Measurements from ENCODE around the gene ZNF331.

ZNF331 gene

GRCh38 chr19:53577968-53578367 lies 40.0 kb downstream of the ZNF331 start:
- no peak for DNase-seq

- DNase-seq, result no peak
These were observed 41.6 kb downstream of the ZNF331 start for GRCh38 chr19:53579518-53579917.

DNA sequence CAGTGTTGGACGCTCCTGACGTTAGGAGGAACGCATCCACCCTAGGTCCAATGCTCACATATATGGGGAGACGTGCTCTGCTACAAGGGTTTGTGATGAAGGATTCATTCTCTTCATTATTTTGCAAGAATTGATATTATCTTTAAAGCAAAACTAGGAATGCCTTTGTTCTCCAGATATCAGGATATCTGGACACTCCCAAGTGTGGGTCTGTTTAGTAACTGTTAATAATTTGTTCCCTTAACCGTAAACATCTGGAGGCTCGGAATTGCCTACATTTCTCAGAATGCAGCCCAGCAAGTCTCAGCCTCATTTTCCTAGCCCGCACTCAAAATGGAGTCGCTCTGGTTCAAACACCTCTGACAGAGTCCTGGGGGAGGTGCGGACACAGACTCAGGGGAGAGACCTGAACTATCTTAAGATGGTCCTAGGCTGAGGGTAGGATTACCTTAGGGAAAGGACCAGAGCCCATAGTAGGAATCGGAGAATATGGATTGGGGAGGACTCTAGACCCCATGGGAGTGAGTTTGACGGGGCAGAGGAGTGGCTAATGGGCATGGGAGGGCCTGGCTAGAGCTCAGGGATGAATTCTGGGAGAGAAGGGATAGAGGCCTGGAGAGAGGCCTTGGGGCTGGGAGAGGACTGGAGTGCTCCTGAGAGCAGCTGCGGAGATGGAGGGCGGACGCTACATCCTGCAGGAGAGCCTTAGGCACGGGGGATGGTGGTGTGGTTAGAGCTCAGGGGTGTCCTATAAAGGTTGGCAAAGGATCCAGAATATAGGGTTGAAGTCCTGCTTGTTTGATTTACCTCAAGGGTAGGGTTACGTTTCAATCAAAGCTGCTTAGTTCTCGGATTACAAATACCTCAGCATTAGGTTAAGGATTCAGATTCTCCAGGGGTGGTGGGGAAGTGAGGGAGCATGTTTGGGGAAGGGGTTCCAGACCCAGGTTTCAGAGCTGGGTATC lies 43.2 kb downstream of the ZNF331 start:
- no peak for DNase-seq

- DNase-seq, result no peak
These were observed 43.9 kb downstream of the ZNF331 start for GRCh38 chr19:53581871-53582279.

DNA sequence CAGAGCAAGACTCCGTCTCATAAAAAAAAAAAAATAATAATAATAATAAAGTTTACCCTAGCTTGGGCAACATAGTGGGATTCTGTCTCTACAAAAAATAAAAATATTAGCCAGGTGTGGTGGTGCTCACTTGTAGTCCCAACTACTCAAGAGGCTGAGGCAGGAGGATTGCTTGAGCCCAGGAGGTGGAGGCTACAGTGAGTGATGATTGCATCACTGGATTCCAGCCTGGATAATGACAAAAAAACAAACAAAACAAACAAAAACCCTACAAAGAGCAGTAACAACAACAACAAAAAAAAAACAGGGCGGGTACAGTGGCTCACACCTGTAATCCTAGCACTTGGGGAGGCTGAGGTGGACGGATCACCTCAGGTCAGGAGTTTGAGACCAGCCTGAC lies 45.2 kb downstream of the ZNF331 start:
- DNase-seq, result no peak

GRCh38 chr19:53586277-53586691 lies 48.3 kb downstream of the ZNF331 start:
- no peak for DNase-seq

GRCh38 chr19:53594811-53595509 lies 57.0 kb downstream of the ZNF331 start:
- DNase-seq, result no peak

- DNase-seq, result no peak
These were observed 57.5 kb downstream of the ZNF331 start for GRCh38 chr19:53595510-53595867.

GRCh38 chr19:53596056-53596455 lies 58.1 kb downstream of the ZNF331 start:
- DNase-seq, result no peak

DNA sequence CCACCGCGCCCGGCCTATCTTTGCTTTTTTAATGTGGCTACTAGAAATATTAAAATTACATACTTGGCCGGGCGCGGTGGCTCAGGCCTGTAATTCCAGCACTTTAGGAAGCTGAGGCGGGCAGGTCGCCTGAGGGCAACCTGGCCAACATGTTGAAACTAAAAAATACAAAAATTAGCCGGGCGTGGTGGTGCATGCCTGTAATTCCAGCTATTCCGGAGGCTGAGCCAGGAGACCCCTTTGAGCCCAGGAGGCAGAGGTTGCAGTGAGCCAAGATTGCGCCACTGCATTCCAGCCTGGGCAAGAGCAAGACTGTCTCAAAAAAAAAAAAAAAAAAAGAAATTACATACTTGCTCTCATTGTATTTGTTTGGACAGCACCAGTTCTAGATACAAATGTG lies 59.1 kb downstream of the ZNF331 start:
- DNase-seq, result no peak

DNA sequence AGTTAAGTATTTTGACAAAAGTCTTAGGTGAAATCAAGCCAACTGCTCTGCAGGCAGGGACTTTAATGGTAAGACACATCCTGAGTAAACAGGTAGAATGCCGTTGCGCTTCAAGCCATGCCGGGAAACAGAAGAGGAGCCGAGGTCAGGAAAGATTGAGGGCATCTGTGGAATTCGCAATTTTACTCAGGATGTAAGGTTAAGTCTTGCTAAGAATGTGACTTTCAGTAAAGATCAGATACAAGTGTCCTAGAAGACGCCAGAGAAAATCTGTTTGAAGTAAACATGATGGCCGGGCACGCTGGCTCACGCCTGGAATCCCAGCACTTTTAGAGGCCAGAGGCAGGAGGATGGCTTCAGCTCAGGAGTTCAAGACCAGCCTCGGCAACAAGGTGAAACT lies 60.4 kb downstream of the ZNF331 start:
- no peak for DNase-seq

DNA sequence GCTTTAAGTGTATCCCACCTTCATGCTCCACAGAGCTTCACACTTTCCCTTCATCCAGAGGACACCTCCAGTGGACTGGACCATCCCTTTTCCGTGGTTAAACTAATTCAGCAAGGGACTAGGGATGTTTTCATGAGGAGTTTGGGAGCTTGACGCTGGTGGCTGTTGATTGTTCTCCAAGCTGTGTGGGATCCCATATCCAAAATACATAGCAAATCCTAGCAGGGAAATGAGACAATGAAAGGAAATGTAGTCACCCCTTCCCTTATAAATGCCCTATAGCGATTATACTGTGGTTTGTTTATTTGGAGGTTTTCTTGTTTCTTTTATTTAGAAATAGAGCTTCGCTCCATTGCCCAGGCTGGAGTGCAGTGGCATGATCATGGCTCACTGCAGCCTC lies 62.3 kb downstream of the ZNF331 start:
- no peak for DNase-seq

DNA sequence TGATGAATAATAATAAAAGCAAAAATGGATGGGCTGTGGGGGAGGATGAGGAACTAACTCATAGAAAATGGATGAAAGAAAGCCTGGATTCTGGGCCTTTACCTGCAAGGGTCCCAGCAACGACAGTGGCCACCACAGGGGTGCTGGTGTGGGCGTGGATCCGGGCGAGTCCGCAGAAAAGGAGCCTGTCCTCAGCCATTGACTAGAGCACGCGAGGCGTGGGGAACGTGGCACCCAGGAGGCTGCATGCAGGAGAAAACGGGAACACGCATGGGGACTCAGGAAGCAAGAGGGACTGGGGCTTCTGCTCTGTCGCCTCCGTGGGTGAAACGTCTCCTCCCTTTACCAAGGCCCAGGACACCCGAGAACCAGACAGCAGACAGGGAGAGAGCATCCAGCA lies 68.1 kb downstream of the ZNF331 start:
- DNase-seq, result no peak

DNA sequence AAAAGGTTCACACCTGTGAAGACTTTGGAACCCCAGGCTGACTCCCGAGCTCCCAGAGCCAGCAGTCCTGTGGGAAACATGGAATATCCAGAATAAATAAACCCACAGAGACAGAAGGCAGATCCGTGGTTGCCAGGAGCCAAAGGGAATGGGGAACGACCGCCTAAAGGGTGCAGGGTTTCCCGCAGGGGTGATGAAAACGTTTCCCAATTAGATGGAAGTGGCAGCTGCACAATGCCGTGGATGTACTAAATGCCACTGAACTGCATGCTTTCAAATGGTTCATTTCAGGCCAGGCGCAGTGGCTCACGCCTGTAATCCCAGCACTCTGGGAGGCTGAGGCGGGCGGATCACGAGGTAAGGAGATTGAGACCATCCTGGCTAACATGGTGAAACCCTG lies 70.4 kb downstream of the ZNF331 start:
- no peak for DNase-seq

- no peak for DNase-seq
These were observed 75.0 kb downstream of the ZNF331 start for GRCh38 chr19:53612762-53613526.

GRCh38 chr19:53621885-53622740 lies 84.2 kb downstream of the ZNF331 start:
- DNase-seq, result no peak

DNA sequence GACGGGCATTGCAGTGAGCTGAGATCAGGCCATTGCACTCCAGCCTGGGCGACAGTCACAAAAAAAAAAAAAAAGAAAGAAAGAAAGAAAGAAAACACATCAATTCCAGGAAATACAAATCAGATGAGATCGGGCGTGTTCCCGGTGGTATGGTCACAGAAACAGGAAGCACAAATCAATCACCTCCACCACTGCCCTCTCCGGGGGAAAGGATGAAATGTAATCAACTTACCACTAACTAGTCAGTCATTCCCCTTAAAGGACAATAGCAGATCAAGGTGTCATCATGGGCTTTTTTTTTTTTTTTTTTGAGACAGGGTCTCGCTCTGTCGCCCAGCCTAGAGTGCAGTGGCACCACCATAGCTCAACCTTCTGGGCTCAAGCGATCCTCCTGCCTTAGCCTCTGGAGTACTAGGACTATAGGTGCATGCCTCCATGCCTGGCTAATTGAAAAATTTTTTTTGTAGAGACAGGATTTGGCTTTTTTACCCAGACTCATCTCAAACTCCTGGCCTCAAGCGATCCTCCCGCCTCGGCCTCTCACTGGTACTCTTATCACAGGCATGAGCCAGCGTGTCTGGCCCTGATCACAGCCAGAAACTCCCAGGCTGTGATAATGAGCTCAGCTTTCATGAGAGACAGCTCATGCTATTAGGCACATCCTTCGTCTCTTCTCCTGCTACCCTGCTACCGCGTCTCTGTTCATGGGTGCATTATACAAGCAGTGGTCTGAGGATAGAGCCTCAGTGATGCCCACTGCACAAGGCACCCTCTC lies 87.0 kb downstream of the ZNF331 start:
- DNase-seq, result no peak

GRCh38 chr19:53626486-53626885 lies 88.5 kb downstream of the ZNF331 start:
- no peak for DNase-seq

GRCh38 chr19:53626976-53627375 lies 89.0 kb downstream of the ZNF331 start:
- no peak for DNase-seq
